ENCODE measurements around the gene ID1. TPM values are rescaled to one million over a fixed set of nuclear protein-coding genes. Genes with fewer than 3 reads are reported as not detected.

Gene ID1
- total and polyA plus RNA-seq, 2 experiments from 2014 or later: 221 to 479 TPM

- TF ChIP-seq POLR2AphosphoS5 (IDR thresholded peaks at IDR 0.05; ENCODE audit: low read depth): no peak
- TF ChIP-seq EZH2phosphoT487 (IDR thresholded peaks at IDR 0.05; ENCODE audit: unreplicated experiment): no peak
- no peak for TF ChIP-seq CTCF (conservative IDR thresholded peaks at IDR 0.05; ENCODE audit: low read depth in 2 of 2)
- no peak for TF ChIP-seq REST (IDR thresholded peaks at IDR 0.05; ENCODE audit: unreplicated experiment)
Measured at GRCh38 chr20:31632548-31633338, 27.7 kb downstream of the ID1 start (continued).

GRCh38 chr20:31633339-31633914 lies 28.3 kb downstream of the ID1 start:
- Mint-ChIP-seq H3K27ac (no peak overlapping the region), H3K36me3 (ENCODE audit: low read depth) (no peaks in the 10 kb centered on the region), H3K4me1 (peaks cover 3% of the 10 kb centered on the region; the same call in 1 of the 3 replicates), H3K9me3 (no peaks in the 10 kb centered on the region), H3K4me3 (no peak overlapping the region), H3K27me3 (ENCODE audit: insufficient read depth, low read depth, poor library complexity) (peaks cover 20% of the 10 kb centered on the region)
- Histone ChIP-seq H3K27me3 (ENCODE audit: insufficient read depth) (peaks cover 6% of the 10 kb centered on the region), H3K4me2 (no peak overlapping the region), H3K36me3 (ENCODE audit: insufficient read depth) (no peaks in the 10 kb centered on the region), H2AFZ (no peak overlapping the region), H3K4me3 (no peak overlapping the region), H3K9me2 (ENCODE audit: insufficient read depth) (no peaks in the 10 kb centered on the region), H4K20me1 (replicated peaks; ENCODE audit: insufficient read depth) (no peaks in the 10 kb centered on the region), H3F3A (replicated peaks; ENCODE audit: low read depth) (peaks cover 8% of the 10 kb centered on the region), H3K79me2 (replicated peaks; ENCODE audit: insufficient read depth) (no peaks in the 10 kb centered on the region), H3K4me1 (ENCODE audit: insufficient read depth) (peaks cover 7% of the 10 kb centered on the region), H3K27ac (ENCODE audit: low read depth) (no peak overlapping the region)
- ATAC-seq (no peak), DNase-seq (ENCODE audit: low spot score) (no peak)
- TF ChIP-seq STAT1 (IDR thresholded peaks at IDR 0.05; ENCODE audit: unreplicated experiment): no peak
- TF ChIP-seq, protein P1, sequence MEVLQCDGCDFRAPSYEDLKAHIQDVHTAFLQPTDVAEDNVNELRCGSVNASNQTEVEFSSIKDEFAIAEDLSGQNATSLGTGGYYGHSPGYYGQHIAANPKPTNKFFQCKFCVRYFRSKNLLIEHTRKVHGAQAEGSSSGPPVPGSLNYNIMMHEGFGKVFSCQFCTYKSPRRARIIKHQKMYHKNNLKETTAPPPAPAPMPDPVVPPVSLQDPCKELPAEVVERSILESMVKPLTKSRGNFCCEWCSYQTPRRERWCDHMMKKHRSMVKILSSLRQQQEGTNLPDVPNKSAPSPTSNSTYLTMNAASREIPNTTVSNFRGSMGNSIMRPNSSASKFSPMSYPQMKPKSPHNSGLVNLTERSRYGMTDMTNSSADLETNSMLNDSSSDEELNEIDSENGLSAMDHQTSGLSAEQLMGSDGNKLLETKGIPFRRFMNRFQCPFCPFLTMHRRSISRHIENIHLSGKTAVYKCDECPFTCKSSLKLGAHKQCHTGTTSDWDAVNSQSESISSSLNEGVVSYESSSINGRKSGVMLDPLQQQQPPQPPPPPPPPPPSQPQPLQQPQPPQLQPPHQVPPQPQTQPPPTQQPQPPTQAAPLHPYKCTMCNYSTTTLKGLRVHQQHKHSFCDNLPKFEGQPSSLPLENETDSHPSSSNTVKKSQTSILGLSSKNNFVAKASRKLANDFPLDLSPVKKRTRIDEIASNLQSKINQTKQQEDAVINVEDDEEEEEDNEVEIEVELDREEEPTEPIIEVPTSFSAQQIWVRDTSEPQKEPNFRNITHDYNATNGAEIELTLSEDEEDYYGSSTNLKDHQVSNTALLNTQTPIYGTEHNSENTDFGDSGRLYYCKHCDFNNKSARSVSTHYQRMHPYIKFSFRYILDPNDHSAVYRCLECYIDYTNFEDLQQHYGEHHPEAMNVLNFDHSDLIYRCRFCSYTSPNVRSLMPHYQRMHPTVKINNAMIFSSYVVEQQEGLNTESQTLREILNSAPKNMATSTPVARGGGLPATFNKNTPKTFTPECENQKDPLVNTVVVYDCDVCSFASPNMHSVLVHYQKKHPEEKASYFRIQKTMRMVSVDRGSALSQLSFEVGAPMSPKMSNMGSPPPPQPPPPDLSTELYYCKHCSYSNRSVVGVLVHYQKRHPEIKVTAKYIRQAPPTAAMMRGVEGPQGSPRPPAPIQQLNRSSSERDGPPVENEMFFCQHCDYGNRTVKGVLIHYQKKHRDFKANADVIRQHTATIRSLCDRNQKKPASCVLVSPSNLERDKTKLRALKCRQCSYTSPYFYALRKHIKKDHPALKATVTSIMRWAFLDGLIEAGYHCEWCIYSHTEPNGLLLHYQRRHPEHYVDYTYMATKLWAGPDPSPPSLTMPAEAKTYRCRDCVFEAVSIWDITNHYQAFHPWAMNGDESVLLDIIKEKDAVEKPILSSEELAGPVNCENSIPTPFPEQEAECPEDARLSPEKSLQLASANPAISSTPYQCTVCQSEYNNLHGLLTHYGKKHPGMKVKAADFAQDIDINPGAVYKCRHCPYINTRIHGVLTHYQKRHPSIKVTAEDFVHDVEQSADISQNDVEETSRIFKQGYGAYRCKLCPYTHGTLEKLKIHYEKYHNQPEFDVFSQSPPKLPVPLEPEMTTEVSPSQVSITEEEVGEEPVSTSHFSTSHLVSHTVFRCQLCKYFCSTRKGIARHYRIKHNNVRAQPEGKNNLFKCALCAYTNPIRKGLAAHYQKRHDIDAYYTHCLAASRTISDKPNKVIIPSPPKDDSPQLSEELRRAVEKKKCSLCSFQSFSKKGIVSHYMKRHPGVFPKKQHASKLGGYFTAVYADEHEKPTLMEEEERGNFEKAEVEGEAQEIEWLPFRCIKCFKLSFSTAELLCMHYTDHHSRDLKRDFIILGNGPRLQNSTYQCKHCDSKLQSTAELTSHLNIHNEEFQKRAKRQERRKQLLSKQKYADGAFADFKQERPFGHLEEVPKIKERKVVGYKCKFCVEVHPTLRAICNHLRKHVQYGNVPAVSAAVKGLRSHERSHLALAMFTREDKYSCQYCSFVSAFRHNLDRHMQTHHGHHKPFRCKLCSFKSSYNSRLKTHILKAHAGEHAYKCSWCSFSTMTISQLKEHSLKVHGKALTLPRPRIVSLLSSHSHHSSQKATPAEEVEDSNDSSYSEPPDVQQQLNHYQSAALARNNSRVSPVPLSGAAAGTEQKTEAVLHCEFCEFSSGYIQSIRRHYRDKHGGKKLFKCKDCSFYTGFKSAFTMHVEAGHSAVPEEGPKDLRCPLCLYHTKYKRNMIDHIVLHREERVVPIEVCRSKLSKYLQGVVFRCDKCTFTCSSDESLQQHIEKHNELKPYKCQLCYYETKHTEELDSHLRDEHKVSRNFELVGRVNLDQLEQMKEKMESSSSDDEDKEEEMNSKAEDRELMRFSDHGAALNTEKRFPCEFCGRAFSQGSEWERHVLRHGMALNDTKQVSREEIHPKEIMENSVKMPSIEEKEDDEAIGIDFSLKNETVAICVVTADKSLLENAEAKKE (CRISPR knock-in tag; IDR thresholded peaks at IDR 0.05): no peak
- TF ChIP-seq JUNB (IDR thresholded peaks at IDR 0.05; ENCODE audit: unreplicated experiment): no peak
- no peak for TF ChIP-seq ZNF114 (CRISPR knock-in tag; IDR thresholded peaks at IDR 0.05)
- TF ChIP-seq POLR2AphosphoS5 (IDR thresholded peaks at IDR 0.05; ENCODE audit: low read depth): no peak
- TF ChIP-seq ZNF331 (CRISPR knock-in tag; IDR thresholded peaks at IDR 0.05; ENCODE audit: low read depth): no peak
- no peak for TF ChIP-seq NANOG (IDR thresholded peaks at IDR 0.05; ENCODE audit: borderline replicate concordance)
- no peak for TF ChIP-seq EZH2 (IDR thresholded peaks at IDR 0.05; ENCODE audit: low read depth, unreplicated experiment)
- no peak for TF ChIP-seq CREB1 (CRISPR knock-in tag; IDR thresholded peaks at IDR 0.05; ENCODE audit: low read depth)
